ENCODE measurements around the gene IGFBP2. TPM values are rescaled to one million over a fixed set of nuclear protein-coding genes. Genes with fewer than 3 reads are reported as not detected.

Gene IGFBP2
- total and polyA plus RNA-seq, 8 donors: 28.2 to 133 (median 111) TPM

DNA sequence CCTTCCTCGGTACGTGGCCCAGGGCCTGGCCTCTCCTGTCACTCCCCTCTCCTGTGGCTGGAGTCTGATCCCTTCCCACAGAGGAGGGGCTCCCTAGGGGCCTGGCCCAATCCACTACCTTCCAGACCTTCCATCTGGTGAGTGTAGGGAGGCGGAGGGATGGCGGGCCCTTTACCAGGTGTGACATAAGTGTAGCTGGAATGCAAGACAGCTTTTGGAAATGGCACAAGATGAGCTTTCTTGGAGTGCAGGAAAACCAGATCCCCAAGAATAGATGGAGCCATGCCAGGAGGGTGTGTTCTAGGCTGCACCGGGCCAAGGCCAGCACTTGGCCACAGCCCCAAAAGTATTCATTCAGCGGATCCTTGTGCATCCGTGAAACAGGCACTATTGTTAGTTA is 32.0 kb downstream of the IGFBP2 start:
- DNase-seq (peak in 1 of 4 donors; percentile 38), ATAC-seq (peak; percentile 51)
- Histone ChIP-seq H3K4me1 (peaks cover 3 to 7% of the 10 kb centered on the region in 2 donors), H3K9me3 (no peaks in the 10 kb centered on the region), H3K4me3 (no peak overlapping the region), H3K27me3 (no peaks in the 10 kb centered on the region), H3K36me3 (no peaks in the 10 kb centered on the region), H3K27ac (no peak overlapping the region)
- TF ChIP-seq, protein P1, sequence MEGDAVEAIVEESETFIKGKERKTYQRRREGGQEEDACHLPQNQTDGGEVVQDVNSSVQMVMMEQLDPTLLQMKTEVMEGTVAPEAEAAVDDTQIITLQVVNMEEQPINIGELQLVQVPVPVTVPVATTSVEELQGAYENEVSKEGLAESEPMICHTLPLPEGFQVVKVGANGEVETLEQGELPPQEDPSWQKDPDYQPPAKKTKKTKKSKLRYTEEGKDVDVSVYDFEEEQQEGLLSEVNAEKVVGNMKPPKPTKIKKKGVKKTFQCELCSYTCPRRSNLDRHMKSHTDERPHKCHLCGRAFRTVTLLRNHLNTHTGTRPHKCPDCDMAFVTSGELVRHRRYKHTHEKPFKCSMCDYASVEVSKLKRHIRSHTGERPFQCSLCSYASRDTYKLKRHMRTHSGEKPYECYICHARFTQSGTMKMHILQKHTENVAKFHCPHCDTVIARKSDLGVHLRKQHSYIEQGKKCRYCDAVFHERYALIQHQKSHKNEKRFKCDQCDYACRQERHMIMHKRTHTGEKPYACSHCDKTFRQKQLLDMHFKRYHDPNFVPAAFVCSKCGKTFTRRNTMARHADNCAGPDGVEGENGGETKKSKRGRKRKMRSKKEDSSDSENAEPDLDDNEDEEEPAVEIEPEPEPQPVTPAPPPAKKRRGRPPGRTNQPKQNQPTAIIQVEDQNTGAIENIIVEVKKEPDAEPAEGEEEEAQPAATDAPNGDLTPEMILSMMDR (IDR thresholded peaks at IDR 0.05): no peak
- intact Hi-C loops (cut with DNase I): loop anchor here in 1 of 2 donors (5.0 kb wide), 1 partner anchor 143 kb away; no protein-coding TSS in a partner anchor

DNA sequence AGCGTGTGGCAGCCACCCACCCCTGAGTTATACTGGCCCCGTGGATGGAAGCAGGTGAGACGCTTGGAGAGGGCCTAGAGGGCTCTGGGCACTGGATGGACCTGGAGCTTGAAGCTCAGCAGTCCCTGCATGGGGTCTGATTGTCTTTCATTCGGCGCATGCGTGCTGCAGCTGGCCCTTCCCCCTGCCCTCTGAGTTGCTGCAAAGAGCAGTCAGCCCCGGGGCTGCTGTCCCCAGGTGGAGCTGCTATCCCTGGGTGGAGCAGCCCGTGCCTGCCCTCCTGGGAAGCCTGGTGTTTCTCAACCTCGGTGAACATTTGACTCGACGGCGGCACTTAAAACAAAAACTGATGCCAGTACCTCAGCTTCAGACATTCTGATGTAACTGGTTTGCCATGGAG is 32.5 kb downstream of the IGFBP2 start:
- TF ChIP-seq, protein P1 (IDR thresholded peaks at IDR 0.05): no peak
- H3K36me3 ChIP-seq: no peaks in the 10 kb centered on the region
- DNase-seq (peak in 1 of 4 donors; percentile 44), ATAC-seq (peak; percentile 13)
- H3K4me3 ChIP-seq: no peak overlapping the region
- no peaks in the 10 kb centered on the region for H3K27me3 ChIP-seq
- intact Hi-C loops (cut with DNase I): loop anchor here in 1 of 2 donors (5.0 kb wide), 1 partner anchor 143 kb away; no protein-coding TSS in a partner anchor
- no peak overlapping the region for H3K27ac ChIP-seq
- H3K4me1 ChIP-seq: peaks cover 3 to 7% of the 10 kb centered on the region in 2 donors
- no peaks in the 10 kb centered on the region for H3K9me3 ChIP-seq

DNA sequence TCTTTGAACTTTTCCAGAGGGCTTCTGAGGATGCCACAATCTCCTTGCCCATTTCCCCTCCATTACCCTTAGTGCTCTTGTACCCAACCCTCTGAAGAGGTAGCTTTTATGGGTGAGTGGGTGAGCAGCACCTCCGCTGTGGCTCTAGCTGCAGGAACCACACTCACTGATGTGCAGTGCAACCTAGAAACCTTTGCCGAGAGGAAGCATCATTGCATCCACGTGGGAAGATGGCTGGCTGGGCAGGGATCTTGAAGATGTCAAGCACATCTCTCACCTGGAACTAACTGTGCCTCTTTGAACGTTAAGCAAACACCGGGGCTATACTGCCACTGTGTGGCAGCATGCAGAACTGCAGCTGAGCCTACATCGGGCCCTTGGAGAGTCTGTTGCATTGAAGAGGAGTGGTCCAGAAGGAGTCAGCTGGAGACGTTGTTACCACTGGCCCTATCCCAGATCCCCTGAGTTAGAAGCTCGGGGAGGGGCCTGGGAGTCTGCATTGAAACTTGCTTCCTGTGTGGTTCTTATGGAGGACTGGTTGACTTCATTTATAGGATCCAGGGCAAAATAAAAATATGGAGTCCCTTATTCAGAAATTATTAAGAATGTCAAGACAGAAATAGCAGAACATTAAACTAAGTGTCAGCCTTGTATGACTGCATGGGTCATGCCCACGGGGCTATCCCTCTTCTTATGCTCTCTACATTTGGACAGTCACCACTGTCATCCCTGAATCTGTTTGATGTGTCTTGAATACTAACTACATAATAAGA is 33.4 kb downstream of the IGFBP2 start:
- H3K36me3 ChIP-seq: no peaks in the 10 kb centered on the region
- TF ChIP-seq, protein P1 (IDR thresholded peaks at IDR 0.05): peak; percentile 95 to 98
- H3K27me3 ChIP-seq: no peaks in the 10 kb centered on the region
- peaks cover 3 to 7% of the 10 kb centered on the region in 2 donors for H3K4me1 ChIP-seq
- ATAC-seq (peak; percentile 93), DNase-seq (peak in 3 of 4 donors; percentile 52 to 84 (median 71))
- no peak overlapping the region for H3K4me3 ChIP-seq
- H3K9me3 ChIP-seq: no peaks in the 10 kb centered on the region
- no peak overlapping the region for H3K27ac ChIP-seq
- intact Hi-C loops (cut with DNase I): loop anchor here in 1 of 2 donors (5.0 kb wide), 1 partner anchor 144 kb away; no protein-coding TSS in a partner anchor

DNA sequence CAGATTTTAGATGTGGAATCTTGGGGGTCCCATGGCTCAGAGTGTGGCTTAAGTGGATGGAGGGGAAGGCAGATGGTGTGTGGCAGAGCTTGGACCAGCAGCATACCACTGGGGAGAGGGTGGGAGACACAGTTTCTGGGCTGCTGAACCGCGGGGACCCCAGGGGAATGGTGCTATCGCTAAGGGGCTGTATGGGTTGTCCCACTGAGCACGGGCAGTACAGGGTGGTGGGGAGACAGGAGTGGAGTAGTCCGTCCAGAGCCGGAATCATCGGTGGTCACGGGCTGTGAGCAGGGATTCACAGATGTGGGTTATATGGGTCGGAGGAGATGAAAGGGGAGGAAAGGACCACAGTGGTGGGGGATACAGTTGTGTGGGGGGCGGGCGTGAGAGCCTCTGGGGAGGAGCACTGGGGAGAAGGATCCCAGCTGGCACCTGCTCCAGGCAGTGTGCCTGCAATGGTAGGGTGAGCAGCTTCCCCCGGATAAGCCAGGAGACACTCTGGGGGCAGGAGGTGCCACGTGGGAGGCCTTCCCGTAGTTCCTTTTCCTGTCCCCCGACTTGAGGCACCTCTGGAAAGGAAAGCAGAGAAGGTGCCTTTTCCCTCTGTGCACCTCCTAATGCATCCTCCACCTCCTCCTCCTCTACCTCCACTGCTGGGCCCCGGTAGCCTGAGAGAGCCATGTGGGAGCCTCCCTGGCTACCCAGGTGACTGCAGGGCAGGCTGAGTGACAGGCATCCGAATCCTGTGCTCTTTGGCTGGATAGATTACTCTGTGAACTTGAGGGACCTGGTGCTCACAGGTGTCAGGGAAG is 37.3 kb downstream of the IGFBP2 start:
- TF ChIP-seq, protein P1 (IDR thresholded peaks at IDR 0.05): no peak

DNA sequence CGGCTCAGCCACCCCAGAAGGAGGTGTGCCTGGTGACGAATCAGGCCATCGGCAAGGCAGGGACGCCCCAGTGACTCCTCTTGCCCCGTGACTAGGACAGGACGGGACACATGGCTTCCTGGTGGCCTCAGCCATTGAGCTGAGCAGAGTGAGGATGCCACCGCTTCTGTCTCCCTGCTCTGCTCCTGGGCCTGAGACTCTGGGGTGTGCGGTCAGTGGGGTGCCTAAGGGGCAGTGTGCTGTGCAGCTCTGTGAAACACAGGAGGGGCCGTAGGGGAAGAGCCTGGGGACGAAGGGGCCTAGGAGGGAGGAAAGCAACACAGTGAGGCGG is 37.8 kb downstream of the IGFBP2 start:
- ATAC-seq (no peak), DNase-seq (no peak)
- no peaks in the 10 kb centered on the region for H3K36me3 ChIP-seq
- H3K9me3 ChIP-seq: no peaks in the 10 kb centered on the region
- no peak overlapping the region for H3K27ac ChIP-seq
- no peaks in the 10 kb centered on the region for H3K27me3 ChIP-seq
- no peak overlapping the region for H3K4me3 ChIP-seq
- H3K4me1 ChIP-seq: no peaks in the 10 kb centered on the region
- TF ChIP-seq, protein P1 (IDR thresholded peaks at IDR 0.05): no peak
- intact Hi-C loops (cut with DNase I): no loop called here

More for the DNA sequence above, 37.3 kb downstream of the IGFBP2 start:
- no peak overlapping the region for H3K27ac ChIP-seq
- ATAC-seq: no peak
- H3K4me1 ChIP-seq: peaks cover 3 to 5% of the 10 kb centered on the region in 2 donors
- no peaks in the 10 kb centered on the region for H3K36me3 ChIP-seq
- no peaks in the 10 kb centered on the region for H3K9me3 ChIP-seq
- DNase-seq: no peak
- H3K4me3 ChIP-seq: no peak overlapping the region
- H3K27me3 ChIP-seq: no peaks in the 10 kb centered on the region
- intact Hi-C loops (cut with DNase I): no loop called here
